GM18868 (cell line): Measurements from ENCODE around the gene TOP3A.
"Not testable (repeated sequence)": the region's sequence is repeated elsewhere in the genome, so short reads cannot be mapped to it uniquely, and the experiment has no call there.

Experiments used
- ATAC-seq: cut with Tn5 transposase; IDR thresholded peaks from one replicate; pipeline ENCODE4 v1.9.1; 2021; ENCODE audit warnings: mild to moderate bottlenecking, moderate library complexity; ENCODE audit not compliant: unreplicated experiment

Gene TOP3A

GRCh38 chr17:18324140-18325050, 9.6 kb upstream of the TOP3A start:
- no peak for ATAC-seq

GRCh38 chr17:18323507-18324139, 8.8 kb upstream of the TOP3A start:
- ATAC-seq: no peak

GRCh38 chr17:18323007-18323406, 8.2 kb upstream of the TOP3A start:
- ATAC-seq: no peak

- ATAC-seq: no peak
These were observed 7.7 kb upstream of the TOP3A start for GRCh38 chr17:18322522-18322921.

GRCh38 chr17:18321309-18321708, 6.5 kb upstream of the TOP3A start:
- ATAC-seq: no peak

- no peak for ATAC-seq
These were observed 5.5 kb upstream of the TOP3A start for GRCh38 chr17:18320301-18320700.

GRCh38 chr17:18319604-18320256, 4.9 kb upstream of the TOP3A start:
- no peak for ATAC-seq

GRCh38 chr17:18318771-18319450, 4.1 kb upstream of the TOP3A start:
- ATAC-seq: no peak

GRCh38 chr17:18318117-18318516, 3.3 kb upstream of the TOP3A start:
- ATAC-seq: no peak

- no peak for ATAC-seq
These were observed 1.2 kb upstream of the TOP3A start for GRCh38 chr17:18315961-18316360.

GRCh38 chr17:18315562-18315922, 748 bp upstream of the TOP3A start:
- no peak for ATAC-seq

- ATAC-seq: no peak
These were observed 599 bp downstream of the TOP3A start for GRCh38 chr17:18314059-18314730.

- no peak for ATAC-seq
These were observed 5.6 kb downstream of the TOP3A start for GRCh38 chr17:18309202-18309601.

GRCh38 chr17:18303206-18303605, 11.6 kb downstream of the TOP3A start:
- not testable (repeated sequence) for ATAC-seq

- ATAC-seq: no peak
These were observed 13.9 kb downstream of the TOP3A start for GRCh38 chr17:18300725-18301480.

GRCh38 chr17:18298061-18298460, 16.7 kb downstream of the TOP3A start:
- ATAC-seq: not testable (repeated sequence)

GRCh38 chr17:18291718-18292540, 22.9 kb downstream of the TOP3A start:
- no peak for ATAC-seq

- ATAC-seq: no peak
These were observed 29.5 kb downstream of the TOP3A start for GRCh38 chr17:18285296-18285695.

- no peak for ATAC-seq
These were observed 33.0 kb downstream of the TOP3A start for GRCh38 chr17:18281788-18282187.
